IPS DF 6.9 (cell line): ENCODE data around the gene PDAP1.
A peak's percentile ranks its signal among the peaks of the same experiment; 100 is the strongest.

Experiments
- DNase-seq: peaks from one replicate; pipeline ENCODE4 v3.0.0-alpha.2; 2013; ENCODE audit warnings: low read depth, low spot score
- H3K27ac ChIP-seq: one replicate; pipeline ENCODE4 v1.5.1; 2013; ENCODE audit warnings: low read length, control low read depth
- H3K27me3 ChIP-seq: 2 replicates; pipeline ENCODE4 v1.6.1; 2013; ENCODE audit warnings: mild to moderate bottlenecking, low read length; ENCODE audit not compliant: control insufficient read depth, insufficient read depth
- H3K36me3 ChIP-seq: 2 replicates; pipeline ENCODE4 v1.6.1; 2013; ENCODE audit warnings: low read length; ENCODE audit not compliant: control insufficient read depth, insufficient read depth
- H3K4me1 ChIP-seq: 2 replicates; pipeline ENCODE4 v1.6.1; 2013; ENCODE audit warnings: low read length; ENCODE audit not compliant: control insufficient read depth, insufficient read depth
- H3K4me3 ChIP-seq: 2 replicates; pipeline ENCODE4 v1.5.1; 2013; ENCODE audit warnings: mild to moderate bottlenecking, low read length
- H3K9me3 ChIP-seq: 2 replicates; pipeline ENCODE4 v1.6.1; 2013; ENCODE audit warnings: low read length, inconsistent platforms; ENCODE audit not compliant: control insufficient read depth, insufficient read depth
- WGBS: extraction: QIAGEN DNeasy Blood & Tissue Kit; methylation state at CpG from one replicate; pipeline ENCODE4 v1.1.7; 2013; ENCODE audit warnings: mixed read lengths, missing lambda C conversion rate; ENCODE audit not compliant: insufficient read length, insufficient coverage; 5-methylcytosine and 5-hydroxymethylcytosine counted together

Gene PDAP1

GRCh38 chr7:99396418-99397296, 11.7 kb downstream of the PDAP1 start:
- DNase-seq: no peak
- no peaks in the 10 kb centered on the region for H3K27me3 ChIP-seq
- peaks cover 6% of the 10 kb centered on the region; the same call in 1 of the 2 replicates for H3K4me1 ChIP-seq
- peaks cover 40% of the 10 kb centered on the region for H3K36me3 ChIP-seq
- no peak overlapping the region for H3K27ac ChIP-seq
- no CpG with 5 or more reads among the region's 21 CpGs for WGBS
- no peaks in the 10 kb centered on the region for H3K9me3 ChIP-seq
- H3K4me3 ChIP-seq: no peak overlapping the region

- Histone ChIP-seq H3K4me1 (peaks cover 6% of the 10 kb centered on the region; the same call in 1 of the 2 replicates), H3K36me3 (peaks cover 40% of the 10 kb centered on the region), H3K27ac (no peak overlapping the region), H3K27me3 (no peaks in the 10 kb centered on the region), H3K4me3 (no peak overlapping the region), H3K9me3 (no peaks in the 10 kb centered on the region)
- no peak for DNase-seq
- WGBS: no CpG with 5 or more reads among the region's 14 CpGs
Observed at GRCh38 chr7:99395616-99396327, 12.6 kb downstream of the PDAP1 start.

- no peak overlapping the region for H3K4me3 ChIP-seq
- H3K27ac ChIP-seq: no peak overlapping the region
- H3K4me1 ChIP-seq: peaks cover 6% of the 10 kb centered on the region; the same call in 1 of the 2 replicates
- no peaks in the 10 kb centered on the region for H3K9me3 ChIP-seq
- DNase-seq: no peak
- WGBS: no CpG with 5 or more reads among the region's 4 CpGs
- no peaks in the 10 kb centered on the region for H3K27me3 ChIP-seq
- peaks cover 34% of the 10 kb centered on the region for H3K36me3 ChIP-seq
Observed at GRCh38 chr7:99394188-99394502, 14.3 kb downstream of the PDAP1 start.

DNA sequence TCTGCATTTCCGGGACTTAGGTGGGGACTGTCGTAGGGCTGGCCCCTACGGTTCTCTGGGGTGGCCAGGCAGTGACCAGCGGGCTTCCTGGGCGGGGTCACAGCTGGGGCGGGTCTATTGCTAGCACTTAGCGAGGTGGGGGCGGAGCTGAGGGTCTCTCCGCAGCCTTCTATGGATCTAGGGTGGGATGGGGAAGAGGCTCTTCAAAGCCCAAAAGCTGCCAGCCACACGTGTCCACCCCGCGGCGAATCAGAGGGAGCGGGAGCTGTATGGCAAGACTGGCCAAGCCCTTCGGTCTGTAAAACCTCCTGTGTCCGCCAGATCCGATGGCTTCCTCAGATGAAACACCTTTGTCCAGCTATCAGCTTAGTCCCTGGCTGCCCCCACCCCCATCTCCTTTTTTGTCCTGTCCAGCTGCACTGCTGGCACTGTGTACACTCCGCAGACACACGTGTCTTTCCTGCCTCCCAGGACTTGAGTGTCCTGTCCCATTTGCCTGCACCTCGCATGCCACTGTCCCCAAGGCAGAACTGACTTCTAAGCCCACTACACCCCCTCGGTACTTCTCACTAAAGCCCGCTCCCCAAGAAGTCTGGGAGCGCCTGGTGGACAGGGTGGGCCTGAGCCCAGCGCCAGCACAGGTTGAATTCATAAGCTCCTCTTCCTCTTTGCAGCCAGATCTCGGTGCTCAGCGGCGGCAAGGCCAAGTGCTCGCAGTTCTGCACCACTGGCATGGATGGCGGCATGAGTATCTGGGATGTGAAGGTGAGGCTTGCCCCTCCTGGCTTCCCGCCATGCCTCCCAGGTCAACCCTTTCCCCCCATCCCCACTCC, 14.8 kb downstream of the PDAP1 start:
- peak overlapping the region; percentile 60; the same call in 1 of the 2 replicates for H3K4me3 ChIP-seq
- WGBS: no CpG with 5 or more reads among the region's 30 CpGs
- no peak overlapping the region for H3K27ac ChIP-seq
- no peaks in the 10 kb centered on the region for H3K27me3 ChIP-seq
- DNase-seq: peak; percentile 67
- peaks cover 6% of the 10 kb centered on the region; the same call in 1 of the 2 replicates for H3K4me1 ChIP-seq
- H3K9me3 ChIP-seq: no peaks in the 10 kb centered on the region
- peaks cover 32% of the 10 kb centered on the region for H3K36me3 ChIP-seq

- H3K36me3 ChIP-seq: peaks cover 35% of the 10 kb centered on the region
- H3K27ac ChIP-seq: no peak overlapping the region
- no CpG with 5 or more reads among the region's 68 CpGs for WGBS
- no peaks in the 10 kb centered on the region for H3K9me3 ChIP-seq
- H3K27me3 ChIP-seq: no peaks in the 10 kb centered on the region
- peaks cover 6% of the 10 kb centered on the region; the same call in 1 of the 2 replicates for H3K4me1 ChIP-seq
- peak overlapping the region; percentile 60; the same call in 1 of the 2 replicates for H3K4me3 ChIP-seq
- peak; percentile 78 for DNase-seq
Observed at GRCh38 chr7:99392659-99393354, 15.6 kb downstream of the PDAP1 start.

DNA sequence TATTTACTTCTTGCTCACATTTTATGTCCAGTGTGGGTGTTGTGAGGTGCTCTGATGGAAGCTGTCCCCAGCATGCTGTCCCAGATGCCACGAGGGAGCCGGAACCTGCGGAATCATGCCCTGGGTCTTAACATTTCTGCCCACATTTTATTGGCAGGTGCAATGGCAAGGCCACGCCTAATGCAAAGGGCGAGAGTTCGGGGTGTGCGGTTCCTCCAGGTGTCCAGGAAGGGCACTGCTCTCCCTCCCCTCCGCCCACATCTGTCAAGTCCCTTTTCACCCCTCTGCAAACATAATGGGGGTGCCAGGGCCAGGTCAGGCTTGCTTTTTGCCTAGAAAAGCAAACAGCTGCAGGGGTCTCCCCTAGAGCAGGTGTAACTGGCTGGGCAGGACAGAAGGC, 16.4 kb downstream of the PDAP1 start:
- peaks cover 6% of the 10 kb centered on the region; the same call in 1 of the 2 replicates for H3K4me1 ChIP-seq
- H3K27ac ChIP-seq: no peak overlapping the region
- H3K4me3 ChIP-seq: peak overlapping the region; percentile 60; the same call in 1 of the 2 replicates
- DNase-seq: no peak
- peaks cover 28% of the 10 kb centered on the region for H3K36me3 ChIP-seq
- no peaks in the 10 kb centered on the region for H3K9me3 ChIP-seq
- H3K27me3 ChIP-seq: no peaks in the 10 kb centered on the region
- no CpG with 5 or more reads among the region's 8 CpGs for WGBS

DNA sequence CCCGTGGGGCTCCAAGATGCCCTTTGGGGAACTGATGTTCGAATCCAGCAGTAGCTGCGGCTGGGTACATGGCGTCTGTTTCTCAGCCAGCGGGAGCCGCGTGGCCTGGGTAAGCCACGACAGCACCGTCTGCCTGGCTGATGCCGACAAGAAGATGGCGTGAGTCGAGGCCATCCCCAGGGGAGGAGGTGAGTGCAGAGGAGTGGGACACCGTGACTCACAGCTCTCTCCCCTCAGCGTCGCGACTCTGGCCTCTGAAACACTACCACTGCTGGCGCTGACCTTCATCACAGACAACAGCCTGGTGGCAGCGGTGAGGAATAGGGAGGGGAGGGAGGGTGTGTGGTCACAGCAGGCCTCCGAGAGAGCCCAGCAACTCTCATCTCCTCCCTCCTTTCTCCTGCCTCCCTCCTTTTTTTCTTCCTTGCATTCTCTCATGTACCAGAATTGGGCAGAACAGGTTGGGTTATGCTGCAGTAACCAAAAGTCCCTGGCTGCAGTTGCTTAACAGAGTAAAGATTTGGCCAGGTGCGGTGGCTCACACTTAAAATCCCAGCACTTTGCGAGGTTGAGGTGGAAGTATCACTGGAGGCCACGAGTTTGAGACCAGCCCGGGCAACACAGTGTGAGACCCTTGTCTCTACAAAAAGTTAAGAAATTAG, 17.3 kb downstream of the PDAP1 start:
- Histone ChIP-seq H3K9me3 (no peaks in the 10 kb centered on the region), H3K36me3 (peaks cover 31% of the 10 kb centered on the region), H3K27me3 (no peaks in the 10 kb centered on the region), H3K4me3 (no peak overlapping the region), H3K4me1 (peaks cover 6% of the 10 kb centered on the region; the same call in 1 of the 2 replicates), H3K27ac (no peak overlapping the region)
- no peak for DNase-seq
- WGBS: no CpG with 5 or more reads among the region's 23 CpGs

GRCh38 chr7:99389772-99390171, 18.6 kb downstream of the PDAP1 start:
- WGBS: no CpG with 5 or more reads among the region's 13 CpGs
- Histone ChIP-seq H3K36me3 (peaks cover 26% of the 10 kb centered on the region), H3K27ac (no peak overlapping the region), H3K9me3 (no peaks in the 10 kb centered on the region), H3K4me3 (no peak overlapping the region), H3K4me1 (peaks cover 6% of the 10 kb centered on the region; the same call in 1 of the 2 replicates), H3K27me3 (no peaks in the 10 kb centered on the region)
- no peak for DNase-seq

DNA sequence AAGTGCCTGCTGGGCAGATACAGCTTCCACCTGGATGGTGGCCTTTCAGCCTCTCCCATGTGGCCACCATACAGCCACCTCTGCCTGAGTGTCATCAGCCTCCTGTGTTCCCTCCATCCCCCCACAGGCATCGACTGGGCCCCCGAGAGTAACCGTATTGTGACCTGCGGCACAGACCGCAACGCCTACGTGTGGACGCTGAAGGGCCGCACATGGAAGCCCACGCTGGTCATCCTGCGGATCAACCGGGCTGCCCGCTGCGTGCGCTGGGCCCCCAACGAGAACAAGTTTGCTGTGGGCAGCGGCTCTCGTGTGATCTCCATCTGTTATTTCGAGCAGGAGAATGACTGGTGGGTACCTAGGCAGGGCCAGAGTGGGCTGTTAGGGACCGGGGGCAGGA, 20.5 kb downstream of the PDAP1 start:
- H3K27ac ChIP-seq: no peak overlapping the region
- no peaks in the 10 kb centered on the region for H3K27me3 ChIP-seq
- H3K4me1 ChIP-seq: peaks cover 2% of the 10 kb centered on the region; the same call in 1 of the 2 replicates
- WGBS: no CpG with 5 or more reads among the region's 20 CpGs
- no peaks in the 10 kb centered on the region for H3K9me3 ChIP-seq
- H3K4me3 ChIP-seq: no peak overlapping the region
- no peak for DNase-seq
- peaks cover 26% of the 10 kb centered on the region for H3K36me3 ChIP-seq
